OCI-LY3 (cell line): ENCODE results near the gene HES4.

Experiments used
- EZH2phosphoT487 ChIP-seq: fragments of 200-600 bp; shearing (Covaris generic); IDR thresholded peaks from 2 replicates; pipeline ENCODE4 v1.6.1; 2018; ENCODE audit warnings: antibody characterized with exemption, mixed run types, low read depth
- TF ChIP-seq, protein P1 (sequence below): fragments of 200-600, 300-600 bp; sonication (generic); IDR thresholded peaks from 2 replicates; pipeline ENCODE4 v1.5.1; 2014; ENCODE audit warnings: antibody characterized with exemption, low read length, low read depth

DNA sequence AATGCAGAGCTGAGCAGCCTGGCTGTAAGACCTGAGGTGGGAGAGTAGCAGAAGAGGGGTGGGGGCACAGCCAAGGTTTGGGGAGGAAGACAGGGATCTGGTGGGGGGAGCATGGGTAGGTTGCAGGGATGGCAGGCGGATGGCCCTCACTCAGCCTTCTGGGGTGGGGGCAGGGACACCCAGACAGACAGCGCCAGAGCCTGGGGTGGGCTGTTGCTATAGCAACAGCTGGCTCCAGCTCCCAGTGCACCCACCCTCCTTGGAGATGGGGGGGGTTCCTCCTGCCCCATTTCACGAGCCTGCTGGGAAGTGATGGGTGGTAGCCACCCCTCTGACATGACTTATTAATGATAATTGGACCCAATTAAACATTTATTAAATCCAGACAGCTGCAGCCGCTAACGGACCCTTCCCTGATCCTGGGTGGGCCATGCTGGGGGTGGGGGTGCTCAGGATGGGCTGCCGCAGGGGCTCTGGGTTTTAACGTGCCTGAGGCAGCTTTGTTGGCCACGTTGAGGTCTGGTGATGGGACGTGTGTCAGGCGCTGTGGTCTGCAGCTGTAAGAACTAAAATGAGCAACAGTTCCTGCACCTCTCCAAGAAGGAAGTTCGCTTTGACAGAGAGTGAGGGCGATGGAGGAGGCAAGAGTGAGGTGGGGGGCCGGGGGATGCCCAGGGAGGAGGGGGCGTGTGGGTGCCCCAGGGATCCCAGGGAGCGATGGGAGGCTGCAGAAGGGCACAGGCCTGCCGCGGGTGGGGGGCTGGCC, 39.4 kb upstream of the HES4 start:
- TF ChIP-seq, protein P1, sequence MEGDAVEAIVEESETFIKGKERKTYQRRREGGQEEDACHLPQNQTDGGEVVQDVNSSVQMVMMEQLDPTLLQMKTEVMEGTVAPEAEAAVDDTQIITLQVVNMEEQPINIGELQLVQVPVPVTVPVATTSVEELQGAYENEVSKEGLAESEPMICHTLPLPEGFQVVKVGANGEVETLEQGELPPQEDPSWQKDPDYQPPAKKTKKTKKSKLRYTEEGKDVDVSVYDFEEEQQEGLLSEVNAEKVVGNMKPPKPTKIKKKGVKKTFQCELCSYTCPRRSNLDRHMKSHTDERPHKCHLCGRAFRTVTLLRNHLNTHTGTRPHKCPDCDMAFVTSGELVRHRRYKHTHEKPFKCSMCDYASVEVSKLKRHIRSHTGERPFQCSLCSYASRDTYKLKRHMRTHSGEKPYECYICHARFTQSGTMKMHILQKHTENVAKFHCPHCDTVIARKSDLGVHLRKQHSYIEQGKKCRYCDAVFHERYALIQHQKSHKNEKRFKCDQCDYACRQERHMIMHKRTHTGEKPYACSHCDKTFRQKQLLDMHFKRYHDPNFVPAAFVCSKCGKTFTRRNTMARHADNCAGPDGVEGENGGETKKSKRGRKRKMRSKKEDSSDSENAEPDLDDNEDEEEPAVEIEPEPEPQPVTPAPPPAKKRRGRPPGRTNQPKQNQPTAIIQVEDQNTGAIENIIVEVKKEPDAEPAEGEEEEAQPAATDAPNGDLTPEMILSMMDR = no peak
- TF ChIP-seq EZH2phosphoT487 = no peak
